Epithelial cell of prostate (primary cell): ENCODE results near the gene BCAS1.
"Not testable (repeated sequence)": the region's sequence is repeated elsewhere in the genome, so short reads cannot be mapped to it uniquely, and the experiment has no call there.

Source experiments
- DNase-seq: peaks from one replicate; pipeline ENCODE4 v3.0.0-alpha.2; 2011; ENCODE audit warnings: low read depth, low spot score
- H3K27ac ChIP-seq: fragments of 450-650 bp; 2 replicates; pipeline ENCODE4 v1.5.1; 2017; ENCODE audit warnings: mild to moderate bottlenecking

Gene BCAS1

DNA sequence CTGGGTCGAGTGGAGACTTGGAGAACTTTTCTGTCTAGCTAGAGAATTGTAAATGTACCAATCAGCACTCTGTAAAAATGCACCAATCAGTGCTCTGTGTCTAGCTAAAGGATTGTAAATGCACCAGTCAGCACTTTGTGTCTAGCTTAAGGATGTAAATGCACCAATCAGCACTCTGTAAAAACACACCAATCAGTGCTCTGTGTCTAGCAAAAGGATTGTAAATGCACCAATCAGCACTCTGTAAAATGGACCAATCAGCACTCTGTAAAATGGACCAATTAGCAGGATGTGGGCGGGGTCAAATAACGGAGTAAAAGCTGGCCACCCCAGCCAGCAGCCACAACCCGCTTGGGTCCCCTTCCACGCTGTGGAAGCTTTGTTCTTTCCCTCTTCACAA is 96.5 kb downstream of the BCAS1 start:
- not testable (repeated sequence) for H3K27ac ChIP-seq, DNase-seq

DNA sequence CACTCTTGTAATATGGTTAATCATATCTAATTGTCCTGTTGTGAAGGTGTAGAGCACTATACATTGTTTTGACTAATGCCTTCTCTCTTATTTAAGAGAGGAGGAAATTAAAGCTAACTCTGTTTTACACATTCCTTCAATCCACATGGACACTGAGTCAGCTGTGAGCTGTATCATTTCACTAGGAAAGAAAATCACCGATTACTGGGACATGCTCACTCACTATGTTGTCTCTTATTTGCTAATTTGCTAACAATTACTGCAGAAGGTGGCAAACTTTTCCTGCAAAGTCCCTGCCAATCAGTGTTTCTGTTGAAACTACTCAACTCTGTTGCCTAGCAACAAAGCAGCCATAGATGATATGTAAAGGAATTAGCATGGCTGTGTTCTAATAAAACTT is 98.2 kb downstream of the BCAS1 start:
- H3K27ac ChIP-seq, result no peak overlapping the region
- no peak for DNase-seq

DNA sequence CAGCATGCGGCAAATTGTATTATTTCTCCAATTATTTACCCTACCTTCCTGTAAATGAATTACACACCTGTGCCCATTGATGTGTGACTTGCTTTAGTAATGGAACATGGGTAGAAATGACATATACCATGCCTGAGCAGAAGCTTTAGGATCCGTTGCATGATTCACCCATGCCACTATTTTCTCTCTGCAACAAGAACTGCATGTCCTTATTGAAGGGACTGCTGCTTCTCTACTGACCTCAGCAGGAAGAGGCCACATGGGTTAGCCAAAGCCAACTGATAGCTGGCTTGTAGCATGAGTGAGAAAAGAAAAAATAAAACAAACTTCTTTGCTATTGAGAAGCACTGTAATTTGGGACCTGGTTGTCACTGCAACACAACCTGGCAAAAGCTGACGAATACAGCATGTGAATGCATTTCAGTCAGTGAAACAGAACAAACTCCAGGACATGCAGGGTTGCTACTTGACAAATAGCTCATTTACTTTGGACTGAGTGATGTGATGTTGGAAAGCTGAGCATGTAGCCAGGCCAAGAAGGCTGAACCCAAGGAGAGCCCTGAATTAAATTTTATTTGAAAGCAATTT is 99.2 kb downstream of the BCAS1 start:
- DNase-seq, result no peak
- no peak overlapping the region for H3K27ac ChIP-seq

DNA sequence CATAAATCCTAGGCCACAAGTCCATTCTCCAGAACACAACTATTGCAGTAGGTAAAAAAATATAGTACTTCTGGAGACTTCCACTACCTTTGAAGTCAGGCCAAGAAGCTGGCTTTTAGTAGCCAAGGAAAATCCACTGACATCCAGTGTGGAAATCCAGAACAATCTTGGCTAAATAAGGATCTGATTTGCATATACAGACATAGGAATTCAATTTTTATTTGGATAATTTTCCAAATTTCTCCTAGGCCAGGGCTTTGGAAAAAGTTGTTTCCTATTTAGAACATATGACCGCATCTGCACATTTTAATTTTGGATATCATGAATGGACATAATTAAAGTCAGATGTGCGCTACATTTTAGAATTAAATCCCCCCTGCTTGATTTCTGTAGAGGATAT is 100.2 kb downstream of the BCAS1 start:
- H3K27ac ChIP-seq, result no peak overlapping the region
- DNase-seq, result no peak

DNA sequence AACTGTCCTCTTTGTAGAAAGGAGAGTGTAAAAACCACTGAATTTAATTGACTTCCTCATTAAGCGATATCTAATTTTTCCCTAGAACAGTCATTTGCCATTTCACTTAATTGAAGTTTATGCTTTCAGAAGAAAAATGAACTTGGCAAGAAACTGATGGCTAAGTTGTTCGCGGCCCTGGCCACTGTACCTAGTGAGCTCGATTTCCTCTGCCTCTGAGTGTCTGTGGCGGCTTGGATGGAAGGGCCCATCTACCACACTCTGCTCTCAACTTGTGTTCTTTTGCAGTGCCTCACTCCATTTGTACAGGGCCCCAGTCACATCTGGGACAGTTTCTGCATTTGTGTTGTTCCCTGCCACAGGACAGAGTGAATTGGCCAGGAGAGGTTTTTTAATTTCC is 102.9 kb downstream of the BCAS1 start:
- H3K27ac ChIP-seq, result no peak overlapping the region
- no peak for DNase-seq

DNA sequence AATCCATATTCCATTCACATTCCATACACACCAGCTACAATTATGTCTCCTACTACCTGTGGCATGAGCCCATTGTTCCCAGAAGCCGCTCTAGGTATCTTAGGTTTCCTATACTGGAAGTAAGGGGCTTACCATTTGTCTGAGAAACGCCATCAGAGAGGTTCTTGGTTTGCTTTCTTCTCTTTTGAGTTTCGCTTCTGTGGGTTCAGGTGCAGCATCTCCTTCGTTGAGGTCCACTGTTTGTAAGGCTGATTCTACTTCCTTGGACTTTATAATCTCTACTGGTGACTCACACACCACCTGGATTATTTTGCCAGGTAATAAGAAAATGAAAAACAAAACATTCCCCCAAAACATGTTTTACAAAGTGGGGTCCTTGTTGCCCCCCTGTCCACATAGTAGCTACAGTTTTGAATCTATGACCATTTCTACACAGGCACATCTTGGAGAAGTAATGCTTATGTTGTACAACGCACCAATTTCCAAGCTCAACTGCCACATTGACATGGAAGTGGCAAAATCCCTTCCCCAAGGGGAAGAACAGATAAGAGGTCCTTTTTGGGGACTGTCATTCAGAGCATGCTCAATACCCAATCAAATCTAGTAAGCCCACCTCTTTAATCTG is 103.5 kb downstream of the BCAS1 start:
- no peak for DNase-seq
- no peak overlapping the region for H3K27ac ChIP-seq

GRCh38 chr20:53964501-53965253 is 105.7 kb downstream of the BCAS1 start:
- DNase-seq, result no peak
- no peak overlapping the region for H3K27ac ChIP-seq

GRCh38 chr20:53964067-53964466 is 106.3 kb downstream of the BCAS1 start:
- DNase-seq, result no peak
- H3K27ac ChIP-seq, result no peak overlapping the region

DNA sequence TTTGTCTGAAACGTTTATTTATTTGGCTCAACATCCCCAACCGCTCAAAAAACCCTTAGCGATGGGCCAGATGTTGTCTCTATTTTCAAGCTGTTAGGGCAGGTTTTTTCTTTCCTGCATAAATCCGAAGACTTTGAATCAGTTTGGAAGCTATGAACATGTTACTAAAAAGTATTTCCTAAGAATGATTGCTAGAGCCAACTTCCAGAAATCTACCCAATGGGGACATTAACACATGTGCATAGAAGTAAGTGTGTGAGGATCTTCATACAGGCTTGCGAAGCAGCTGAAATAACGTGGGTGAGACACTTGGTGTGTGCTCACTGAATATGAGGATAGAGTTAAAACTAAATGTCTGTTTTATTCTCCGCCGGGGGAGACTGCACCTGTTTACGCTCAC is 106.8 kb downstream of the BCAS1 start:
- no peak for DNase-seq
- no peak overlapping the region for H3K27ac ChIP-seq

DNA sequence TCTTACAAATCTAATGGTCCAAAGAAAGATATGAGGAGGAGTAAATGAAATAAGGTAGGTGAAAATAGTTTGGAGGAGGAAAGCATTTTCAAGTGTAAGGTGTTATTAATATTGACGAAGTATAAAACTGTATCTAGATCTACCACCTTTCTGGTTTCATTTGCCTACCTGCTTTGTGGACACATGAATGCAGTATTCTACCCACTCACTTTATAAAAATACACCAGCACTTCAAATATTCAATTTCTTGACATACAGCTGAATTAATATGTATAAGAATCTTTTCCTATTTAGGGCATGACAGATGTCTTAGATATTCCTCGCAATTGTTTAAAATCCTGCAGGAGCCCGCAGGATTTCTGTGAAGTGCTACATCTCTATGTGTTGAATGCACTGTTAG is 108.0 kb downstream of the BCAS1 start:
- no peak for DNase-seq
- no peak overlapping the region for H3K27ac ChIP-seq

GRCh38 chr20:53961527-53961926 is 108.9 kb downstream of the BCAS1 start:
- no peak overlapping the region for H3K27ac ChIP-seq

DNA sequence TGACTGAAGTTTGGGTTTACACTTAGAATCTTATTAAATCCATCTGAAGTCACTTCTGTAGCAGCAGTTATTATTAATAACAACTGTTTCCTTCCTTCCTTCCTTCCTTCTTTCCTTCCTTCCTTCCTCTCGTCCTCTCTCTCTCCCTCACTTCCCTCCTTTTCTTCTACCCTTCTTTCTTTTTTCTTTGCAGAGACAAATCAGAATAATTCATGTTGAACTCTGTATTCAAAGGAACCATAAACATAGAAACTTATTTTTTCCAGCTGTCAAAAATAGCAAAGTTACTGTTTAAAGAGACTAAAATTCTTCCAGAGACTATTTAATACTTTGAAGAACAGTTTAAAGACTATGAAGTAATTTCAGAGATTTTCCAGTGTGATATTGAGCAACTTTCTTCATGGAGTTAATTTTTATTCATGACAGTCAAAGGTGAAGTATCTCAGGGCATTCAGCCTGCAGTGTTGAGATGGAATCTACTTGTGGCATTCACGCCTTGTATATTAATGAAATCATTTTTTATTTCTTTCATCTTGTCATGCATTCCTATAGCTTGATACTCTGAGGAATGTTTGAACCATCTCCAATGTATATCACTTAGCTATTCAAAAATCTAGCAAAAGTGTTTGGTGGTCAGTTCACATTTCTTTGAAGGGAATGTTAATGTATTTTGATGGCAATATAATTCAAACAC is 109.7 kb downstream of the BCAS1 start:
- H3K27ac ChIP-seq, result no peak overlapping the region
- no peak for DNase-seq

More at GRCh38 chr20:53961527-53961926, 108.9 kb downstream of the BCAS1 start:
- DNase-seq, result no peak

GRCh38 chr20:53959911-53960578 is 110.3 kb downstream of the BCAS1 start:
- H3K27ac ChIP-seq, result no peak overlapping the region
- DNase-seq, result no peak

DNA sequence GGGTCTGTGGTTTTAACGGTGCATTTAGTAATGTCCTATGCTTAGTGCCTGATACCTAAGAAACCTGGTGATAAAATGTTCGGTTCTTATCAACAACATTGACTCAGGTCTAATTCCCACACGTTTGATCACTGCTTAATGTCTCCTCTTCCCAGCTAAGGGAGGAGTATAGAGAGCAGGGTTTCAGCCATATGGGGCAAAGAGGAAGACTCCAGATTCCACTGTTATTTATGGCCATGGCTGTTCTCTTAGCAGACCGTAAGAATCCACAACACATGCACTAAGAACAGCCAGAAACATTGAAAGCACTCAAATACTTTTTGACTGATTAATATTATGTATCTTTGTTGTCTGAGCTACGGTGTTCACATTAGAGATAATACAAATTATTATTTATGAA is 112.1 kb downstream of the BCAS1 start:
- DNase-seq, result no peak
- no peak overlapping the region for H3K27ac ChIP-seq

DNA sequence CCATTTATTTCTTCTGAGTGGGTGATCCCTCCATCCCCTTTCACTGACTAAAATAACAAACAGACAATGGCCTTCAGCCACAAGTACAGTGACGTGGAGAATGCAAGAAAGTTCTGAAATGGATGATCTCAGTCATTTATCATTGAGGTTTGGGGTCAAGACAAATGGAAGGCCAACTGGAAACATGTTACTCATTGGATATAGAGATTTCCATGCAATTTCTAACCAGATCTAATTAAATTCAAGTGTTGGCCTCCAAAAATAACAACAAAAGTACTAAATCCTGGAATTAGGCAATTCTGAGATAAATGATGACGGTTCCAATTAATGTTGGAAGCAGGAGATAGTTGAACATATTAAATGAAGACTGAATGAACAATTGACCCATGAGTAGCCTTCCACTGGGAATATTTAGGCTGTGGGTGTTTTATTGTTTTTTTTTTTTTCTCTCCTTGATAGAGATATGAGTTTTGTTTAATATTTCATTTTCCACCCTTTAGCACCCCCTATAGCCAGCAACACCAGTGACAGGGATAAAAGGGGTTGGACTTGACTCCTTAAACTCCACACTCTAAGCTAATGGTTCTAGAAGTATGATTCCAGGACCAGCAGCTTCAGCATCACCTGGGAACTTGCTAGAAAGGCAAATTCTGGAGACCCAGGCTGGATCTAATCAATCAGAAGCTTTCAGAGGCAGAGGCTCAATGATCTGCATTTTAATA is 112.8 kb downstream of the BCAS1 start:
- no peak overlapping the region for H3K27ac ChIP-seq
- DNase-seq, result no peak

- no peak overlapping the region for H3K27ac ChIP-seq
- DNase-seq, result no peak
Measured at GRCh38 chr20:53956013-53956715, 114.2 kb downstream of the BCAS1 start.

GRCh38 chr20:53954723-53955658 is 115.4 kb downstream of the BCAS1 start:
- no peak for DNase-seq
- no peak overlapping the region for H3K27ac ChIP-seq

- H3K27ac ChIP-seq, result no peak overlapping the region
- DNase-seq, result no peak
Measured at GRCh38 chr20:53952528-53953096, 117.8 kb downstream of the BCAS1 start.
